Endothelial cell of umbilical vein (primary cell): Measurements from ENCODE around the gene EEF1G. TPM values are rescaled to one million over a fixed set of nuclear protein-coding genes. Genes with fewer than 3 reads are reported as not detected.
A peak's percentile ranks its signal among the peaks of the same experiment; 100 is the strongest.

ENCODE experiments used
- BruUV-seq: library from RNA; stranded (reverse); fragments of 400-500 nt; replicated peaks from 2 replicates; lab custom pipeline; 2021; lab: Mats Ljungman, UMichigan
- CTCF ChIA-PET: fragments of 300-600, 350-600 bp; sonication (Branson Sonifier 250); formaldehyde crosslinking; loops from one replicate; lab custom pipeline; 2021; ENCODE audit warnings: antibody characterized with exemption, inconsistent platforms; lab: Charles Lee
- POLR2A ChIA-PET: fragments of 300-600, 350-600 bp; sonication (Branson Sonifier 250); formaldehyde crosslinking; loops from one replicate; lab custom pipeline; 2021; ENCODE audit warnings: antibody characterized with exemption, inconsistent platforms; lab: Charles Lee
- DNase-seq: peaks from one replicate; pipeline ENCODE4 v3.0.0-alpha.2; 2011; ENCODE audit warnings: low read depth, low spot score
- FAIRE-seq: peaks from 2 replicates; lab custom pipeline; 2011; peaks lifted over from hg19 to GRCh38; lab: Jason Lieb, UNC
- H2AFZ ChIP-seq: 2 replicates; pipeline ENCODE4 v1.6.0; 2012; ENCODE audit warnings: low read depth, low read length, control low read depth, inconsistent platforms
- H3K27ac ChIP-seq: 2 replicates; pipeline ENCODE4 v1.5.1; 2011; ENCODE audit warnings: low read depth, mild to moderate bottlenecking, control low read depth, low read length, moderate library complexity; ENCODE audit not compliant: insufficient read depth
- H3K27me3 ChIP-seq, 2 experiments: 2 replicates each; pipeline versions ENCODE4 v1.6.0 to v1.6.1; 2011; ENCODE audit warnings: low read length in 2 of 2, mixed read lengths in 1 of 2; ENCODE audit not compliant: control insufficient read depth in 2 of 2, insufficient read depth in 2 of 2
- H3K36me3 ChIP-seq, 2 experiments: 2 replicates in 1 of 2; 3 replicates in 1 of 2; pipeline ENCODE4 v1.5.1; 2011; ENCODE audit warnings: low read length in 2 of 2, mild to moderate bottlenecking in 1 of 2, moderate library complexity in 1 of 2; ENCODE audit not compliant: control insufficient read depth in 2 of 2, insufficient read depth in 2 of 2; ENCODE audit errors: extremely low read depth in 1 of 2
- H3K4me1 ChIP-seq: 3 replicates; pipeline ENCODE4 v1.5.1; 2011; ENCODE audit warnings: mild to moderate bottlenecking, low read length; ENCODE audit not compliant: control insufficient read depth, insufficient read depth; ENCODE audit errors: extremely low read depth
- H3K4me2 ChIP-seq: 2 replicates; pipeline ENCODE4 v1.6.1; 2011; ENCODE audit warnings: low read length, control low read depth, mixed read lengths; ENCODE audit not compliant: insufficient read depth
- H3K4me3 ChIP-seq, 3 experiments: fragments of 200-600 bp in 1 of 3; sonication (generic), shearing (Covaris generic) in 1 of 3; replicated peaks in 1 of 3; 2 replicates each; pipeline ENCODE4 v1.5.1; 2011 to 2016; ENCODE audit warnings: control low read depth in 3 of 3, low read length in 3 of 3, mild to moderate bottlenecking in 2 of 3, inconsistent platforms in 1 of 3, low read depth in 1 of 3, moderate library complexity in 1 of 3; ENCODE audit not compliant: insufficient read depth in 1 of 3
- H3K79me2 ChIP-seq: 2 replicates; pipeline ENCODE4 v1.6.0; 2012; ENCODE audit warnings: low read length, inconsistent platforms; ENCODE audit not compliant: control insufficient read depth, insufficient read depth
- H3K9ac ChIP-seq: replicated peaks from 2 replicates; pipeline ENCODE3; 2011; ENCODE audit warnings: low read length, control low read depth; ENCODE audit not compliant: insufficient read depth; ENCODE audit errors: extremely low read depth
- H3K9me1 ChIP-seq: replicated peaks from 3 replicates; pipeline ENCODE4 v1.6.0; 2011; ENCODE audit warnings: mild to moderate bottlenecking, low read length; ENCODE audit not compliant: control insufficient read depth, insufficient read depth; ENCODE audit errors: extremely low read depth
- H3K9me3 ChIP-seq: replicated peaks from 2 replicates; pipeline ENCODE4 v1.5.1; 2012; ENCODE audit warnings: low read length, inconsistent platforms; ENCODE audit not compliant: control insufficient read depth, insufficient read depth
- H4K20me1 ChIP-seq: replicated peaks from 2 replicates; pipeline ENCODE3; 2011; ENCODE audit warnings: mild to moderate bottlenecking, low read length; ENCODE audit not compliant: control insufficient read depth, insufficient read depth; ENCODE audit errors: extremely low read depth
- EZH2 ChIP-seq: IDR thresholded peaks from 2 replicates; pipeline ENCODE4 v1.6.1; 2012; ENCODE audit warnings: borderline replicate concordance, low read depth, mild to moderate bottlenecking, moderate library complexity, low read length, inconsistent platforms; ENCODE audit not compliant: severe bottlenecking
- FOS ChIP-seq: IDR thresholded peaks from 2 replicates; pipeline ENCODE4 v1.6.1; 2011; ENCODE audit warnings: mild to moderate bottlenecking, low read length, moderate library complexity, borderline replicate concordance; ENCODE audit not compliant: insufficient read depth
- GATA2 ChIP-seq: IDR thresholded peaks from 2 replicates; pipeline ENCODE4 v1.7.0; 2011; ENCODE audit warnings: low read depth, mild to moderate bottlenecking, moderate library complexity, mixed read lengths, low read length; ENCODE audit not compliant: insufficient read length, insufficient read depth
- JUN ChIP-seq: IDR thresholded peaks from 2 replicates; pipeline ENCODE4 v1.6.1; 2011; ENCODE audit warnings: borderline replicate concordance, low read depth; ENCODE audit not compliant: insufficient read length, insufficient read depth
- MYC ChIP-seq: IDR thresholded peaks from one replicate; pipeline ENCODE4 v1.6.1; 2011; ENCODE audit warnings: mild to moderate bottlenecking, low read depth, low read length
- POLR2A ChIP-seq: IDR thresholded peaks from 2 replicates; pipeline ENCODE4 v1.6.1; 2012; ENCODE audit warnings: low read depth, mild to moderate bottlenecking, control low read depth, low read length
- POLR2AphosphoS5 ChIP-seq: IDR thresholded peaks from 2 replicates; pipeline ENCODE4 v1.6.1; 2012; ENCODE audit warnings: low read depth, mild to moderate bottlenecking, control low read depth, low read length, moderate library complexity; ENCODE audit not compliant: insufficient read depth
- dilution Hi-C: fragments of 300-500 bp; cut with MboI; formaldehyde crosslinking; loops from one replicate; pipeline ENCODE4 v1.15.0; 2019; ENCODE audit warnings: low sequenced_read_pairs; ENCODE audit not compliant: extremely low pct_ligation_motif_present
- intact Hi-C: fragments of 100-400 bp; cut with micrococcal nuclease; formaldehyde crosslinking; loops from one replicate; pipeline ENCODE4 v1.10.0; 2022
- polyA plus RNA-seq, 4 experiments: library from polyadenylated mRNA; depleted of rRNA in 3 of 4; stranded (reverse) in 3 of 4; unstranded in 1 of 4; fragments of >200 nt; gene quantifications; 2 replicates each; pipeline versions ENCODE4 v1.2.1 to v1.2.3, GENCODE V29; 2011 to 2012; ENCODE audit warnings: missing spikeins in 1 of 4
- total RNA-seq: library from RNA; stranded (reverse); gene quantifications from 2 replicates; pipeline ENCODE4 v1.2.3, GENCODE V29; 2021
- TF ChIP-seq, protein P1 (sequence below): IDR thresholded peaks from 2 replicates; pipeline ENCODE4 v1.6.1; 2011; ENCODE audit not compliant: insufficient read depth, insufficient read length
- TF ChIP-seq, protein P2 (sequence below), 2 donors: IDR thresholded peaks; 1 replicate in 1 of 2; 2 replicates in 1 of 2; pipeline ENCODE4 v1.5.1; 2011; ENCODE audit warnings: low read length in 2 of 2, mild to moderate bottlenecking in 2 of 2, moderate library complexity in 2 of 2, control low read depth in 1 of 2, inconsistent platforms in 1 of 2, low read depth in 1 of 2; ENCODE audit not compliant: insufficient read depth in 1 of 2; ENCODE audit errors: extremely low read depth in 1 of 2

Gene EEF1G
- total and polyA plus RNA-seq, 2 donors (not counting 3 experiments of a cell fraction or from before 2014, with no cell fraction given) = 1,341 to 2,133 TPM

DNA sequence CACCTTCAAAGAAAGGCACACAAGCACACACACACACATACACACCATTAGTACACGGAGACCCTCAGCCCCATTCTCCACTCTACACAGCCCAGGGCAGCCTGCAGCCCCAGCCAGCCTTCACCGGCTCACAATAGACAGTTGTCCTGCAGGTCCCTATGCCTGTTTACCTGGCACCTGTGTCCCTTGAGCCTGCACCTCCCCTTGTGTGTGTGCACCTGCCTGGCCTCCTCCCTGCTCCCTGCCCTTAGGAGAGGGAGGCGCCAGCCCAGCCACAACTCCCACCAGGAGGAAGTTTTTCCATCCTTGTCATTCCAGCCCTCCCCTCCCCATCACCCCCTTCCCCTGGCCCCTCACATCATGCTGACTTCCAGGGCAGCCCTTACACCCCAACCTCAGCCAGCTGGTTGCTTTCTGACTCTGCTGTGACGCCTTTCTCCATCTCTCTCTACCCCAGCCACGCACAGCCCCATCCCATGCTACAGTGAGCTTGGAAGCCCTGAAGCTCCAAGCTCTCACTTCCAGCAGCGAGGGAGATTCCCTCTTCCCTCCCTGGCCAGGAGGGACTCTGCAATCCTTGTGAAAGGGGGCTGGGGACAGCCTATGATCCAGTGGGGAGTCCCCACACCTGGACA lies 31.5 kb downstream of the EEF1G start:
- peak overlapping the region; percentile 12 for H3K27ac ChIP-seq
- intact Hi-C loops = loop anchor here (1.0 to 5.0 kb wide), 3 partner anchors 45 to 160 kb away; no protein-coding TSS in a partner anchor
- H4K20me1 ChIP-seq = peaks cover 7% of the 10 kb centered on the region
- H3K4me1 ChIP-seq = peaks cover 57% of the 10 kb centered on the region
- H2AFZ ChIP-seq = no peak overlapping the region
- TF ChIP-seq POLR2A (no peak), EZH2 (no peak), MYC (no peak), FOS (no peak), GATA2 (no peak), POLR2AphosphoS5 (no peak), JUN (no peak)
- TF ChIP-seq, protein P1, sequence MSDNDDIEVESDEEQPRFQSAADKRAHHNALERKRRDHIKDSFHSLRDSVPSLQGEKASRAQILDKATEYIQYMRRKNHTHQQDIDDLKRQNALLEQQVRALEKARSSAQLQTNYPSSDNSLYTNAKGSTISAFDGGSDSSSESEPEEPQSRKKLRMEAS = no peak
- TF ChIP-seq, protein P2, sequence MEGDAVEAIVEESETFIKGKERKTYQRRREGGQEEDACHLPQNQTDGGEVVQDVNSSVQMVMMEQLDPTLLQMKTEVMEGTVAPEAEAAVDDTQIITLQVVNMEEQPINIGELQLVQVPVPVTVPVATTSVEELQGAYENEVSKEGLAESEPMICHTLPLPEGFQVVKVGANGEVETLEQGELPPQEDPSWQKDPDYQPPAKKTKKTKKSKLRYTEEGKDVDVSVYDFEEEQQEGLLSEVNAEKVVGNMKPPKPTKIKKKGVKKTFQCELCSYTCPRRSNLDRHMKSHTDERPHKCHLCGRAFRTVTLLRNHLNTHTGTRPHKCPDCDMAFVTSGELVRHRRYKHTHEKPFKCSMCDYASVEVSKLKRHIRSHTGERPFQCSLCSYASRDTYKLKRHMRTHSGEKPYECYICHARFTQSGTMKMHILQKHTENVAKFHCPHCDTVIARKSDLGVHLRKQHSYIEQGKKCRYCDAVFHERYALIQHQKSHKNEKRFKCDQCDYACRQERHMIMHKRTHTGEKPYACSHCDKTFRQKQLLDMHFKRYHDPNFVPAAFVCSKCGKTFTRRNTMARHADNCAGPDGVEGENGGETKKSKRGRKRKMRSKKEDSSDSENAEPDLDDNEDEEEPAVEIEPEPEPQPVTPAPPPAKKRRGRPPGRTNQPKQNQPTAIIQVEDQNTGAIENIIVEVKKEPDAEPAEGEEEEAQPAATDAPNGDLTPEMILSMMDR (IDR thresholded peaks at IDR 0.05; ENCODE audit: extremely low read depth in 1 of 2, insufficient read depth in 1 of 2, low read depth in 1 of 2, low read length in 2 of 2) = no peak
- POLR2A ChIA-PET = interaction anchor here (1.3 to 1.6 kb wide), 3 partner anchors 18 to 118 kb away, joined by 4 to 10 read pairs (median 5); partner anchors contain the start of gene EEF1G
- no TSS peak for BruUV-seq
- H3K9me1 ChIP-seq = no peaks in the 10 kb centered on the region
- H3K9ac ChIP-seq = no peak overlapping the region
- FAIRE-seq (no peak), DNase-seq (no peak)
- peak overlapping the region; percentile 48 for H3K4me2 ChIP-seq
- H3K9me3 ChIP-seq = no peaks in the 10 kb centered on the region
- dilution Hi-C loops = no loop called here
- CTCF ChIA-PET = interaction anchor here (0.8 to 11.2 kb wide), 33 partner anchors 9 to 593 kb away, joined by 3 to 377 read pairs (median 10); partner anchors contain the start of genes EEF1G, LBHD1, SCGB1A1 and TUT1
- peak overlapping the region in 1 of 3 experiments; percentile 9 for H3K4me3 ChIP-seq
- H3K27me3 ChIP-seq = no peaks in the 10 kb centered on the region
- no peaks in the 10 kb centered on the region for H3K36me3 ChIP-seq
- H3K79me2 ChIP-seq = peaks cover 92% of the 10 kb centered on the region
